H9 (cell line): Measurements from ENCODE around the gene TRIM10. TPM values are rescaled to one million over a fixed set of nuclear protein-coding genes. Genes with fewer than 3 reads are reported as not detected.

ENCODE experiments used
- DNase-seq: peaks from one replicate; pipeline ENCODE4 v3.0.0-alpha.2; 2017
- H2AFZ ChIP-seq: one replicate; pipeline ENCODE4 v1.6.1; 2013; ENCODE audit warnings: mild to moderate bottlenecking, low read length, control low read depth, moderate library complexity
- H2AK5ac ChIP-seq: 2 replicates; pipeline ENCODE4 v1.6.1; 2013; ENCODE audit warnings: low read length, control low read depth, mixed read lengths; ENCODE audit not compliant: insufficient read length
- H2BK120ac ChIP-seq: one replicate; pipeline ENCODE4 v1.6.1; 2013; ENCODE audit warnings: low read depth, mild to moderate bottlenecking, low read length, control low read depth, inconsistent platforms; ENCODE audit not compliant: poor library complexity, severe bottlenecking
- H2BK12ac ChIP-seq: 2 replicates; pipeline ENCODE4 v1.6.1; 2013; ENCODE audit warnings: low read length, control low read depth, mixed read lengths, low read depth; ENCODE audit not compliant: insufficient read length
- H2BK15ac ChIP-seq: 2 replicates; pipeline ENCODE4 v1.6.1; 2013; ENCODE audit warnings: low read depth, low read length, control low read depth
- H2BK20ac ChIP-seq: one replicate; pipeline ENCODE4 v1.6.1; 2013; ENCODE audit warnings: low read depth, mild to moderate bottlenecking, low read length, control low read depth, inconsistent platforms; ENCODE audit not compliant: poor library complexity, severe bottlenecking
- H2BK5ac ChIP-seq: 2 replicates; pipeline ENCODE4 v1.6.1; 2013; ENCODE audit warnings: low read length, control low read depth, mixed read lengths; ENCODE audit not compliant: insufficient read length
- H3K14ac ChIP-seq: 2 replicates; pipeline ENCODE4 v1.6.1; 2013; ENCODE audit warnings: low read length, control low read depth; ENCODE audit not compliant: insufficient read depth
- H3K18ac ChIP-seq: 2 replicates; pipeline ENCODE4 v1.6.1; 2013; ENCODE audit warnings: low read depth, mild to moderate bottlenecking, mixed read lengths, low read length, control low read depth; ENCODE audit not compliant: insufficient read length
- H3K23ac ChIP-seq: 2 replicates; pipeline ENCODE4 v1.6.1; 2013; ENCODE audit warnings: low read length, control low read depth, mixed read lengths, low read depth; ENCODE audit not compliant: insufficient read length
- H3K23me2 ChIP-seq: 2 replicates; pipeline ENCODE4 v1.6.1; 2013; ENCODE audit warnings: low read depth, mild to moderate bottlenecking, mixed read lengths, low read length, control low read depth; ENCODE audit not compliant: insufficient read length, poor library complexity, severe bottlenecking
- H3K27ac ChIP-seq: 2 replicates; pipeline ENCODE4 v1.5.1; 2013; ENCODE audit warnings: low read length, control low read depth, mixed read lengths, low read depth; ENCODE audit not compliant: insufficient read length
- H3K27me3 ChIP-seq: 2 replicates; pipeline ENCODE4 v1.6.1; 2013; ENCODE audit warnings: low read length, control low read depth, inconsistent platforms; ENCODE audit not compliant: insufficient read depth
- H3K4ac ChIP-seq: 2 replicates; pipeline ENCODE4 v1.6.1; 2013; ENCODE audit warnings: low read depth, mild to moderate bottlenecking, control low read depth, inconsistent platforms, low read length, moderate library complexity
- H3K4me1 ChIP-seq: 2 replicates; pipeline ENCODE4 v1.6.1; 2013; ENCODE audit warnings: low read length, control low read depth, inconsistent platforms; ENCODE audit not compliant: insufficient read depth
- H3K4me2 ChIP-seq: 2 replicates; pipeline ENCODE4 v1.6.1; 2013; ENCODE audit warnings: low read length, control low read depth, mixed read lengths; ENCODE audit not compliant: insufficient read length, insufficient read depth
- H3K56ac ChIP-seq: 2 replicates; pipeline ENCODE4 v1.6.1; 2013; ENCODE audit warnings: low read depth, mild to moderate bottlenecking, mixed read lengths, low read length, control low read depth; ENCODE audit not compliant: insufficient read length
- H3K79me1 ChIP-seq: 2 replicates; pipeline ENCODE4 v1.6.1; 2013; ENCODE audit warnings: low read depth, mild to moderate bottlenecking, moderate library complexity, low read length, control low read depth, inconsistent platforms; ENCODE audit not compliant: insufficient read depth, poor library complexity, severe bottlenecking
- H3K79me2 ChIP-seq: 2 replicates; pipeline ENCODE4 v1.6.1; 2013; ENCODE audit warnings: low read length, control low read depth, inconsistent platforms; ENCODE audit not compliant: insufficient read depth
- H3K9ac ChIP-seq: 2 replicates; pipeline ENCODE4 v1.6.1; 2013; ENCODE audit warnings: low read length, control low read depth, mixed read lengths; ENCODE audit not compliant: insufficient read length; ENCODE audit errors: extremely low read depth
- H3K9me3 ChIP-seq: one replicate; pipeline ENCODE4 v1.6.1; 2013; ENCODE audit warnings: low read depth, low read length, inconsistent platforms; ENCODE audit not compliant: control insufficient read depth
- H3T11ph ChIP-seq: one replicate; pipeline ENCODE4 v1.6.1; 2013; ENCODE audit warnings: mild to moderate bottlenecking, low read length, control low read depth, inconsistent platforms
- H4K20me1 ChIP-seq: one replicate; pipeline ENCODE4 v1.6.1; 2013; ENCODE audit not compliant: control insufficient read depth, insufficient read length, insufficient read depth
- H4K5ac ChIP-seq: 2 replicates; pipeline ENCODE4 v1.6.1; 2013; ENCODE audit warnings: low read depth, mild to moderate bottlenecking, mixed read lengths, low read length, control low read depth; ENCODE audit not compliant: insufficient read length
- H4K8ac ChIP-seq: replicated peaks from 2 replicates; pipeline ENCODE4 v1.6.1; 2013; ENCODE audit warnings: low read length, control low read depth, mixed read lengths, low read depth; ENCODE audit not compliant: insufficient read length
- H4K91ac ChIP-seq: 2 replicates; pipeline ENCODE4 v1.6.1; 2013; ENCODE audit warnings: low read depth, mild to moderate bottlenecking, moderate library complexity, mixed read lengths, low read length, control low read depth; ENCODE audit not compliant: insufficient read length
- H3K27ac Mint-ChIP-seq, 3 experiments: 2 replicates in 2 of 3; 3 replicates in 1 of 3; pipeline ENCODE4 v1.8.0; 2020 to 2021; ENCODE audit warnings: mixed read lengths in 3 of 3, mild to moderate bottlenecking in 1 of 3, moderate library complexity in 1 of 3
- H3K27me3 Mint-ChIP-seq: 2 replicates; pipeline ENCODE4 v1.8.0; 2021; ENCODE audit warnings: low read depth, mild to moderate bottlenecking, moderate library complexity, mixed read lengths
- H3K36me3 Mint-ChIP-seq, 3 experiments: 2 replicates in 2 of 3; 3 replicates in 1 of 3; pipeline ENCODE4 v1.8.0; 2020 to 2021; ENCODE audit warnings: low read depth in 3 of 3, mixed read lengths in 3 of 3; ENCODE audit not compliant: insufficient read depth in 1 of 3
- H3K4me1 Mint-ChIP-seq, 2 experiments: 2 replicates each; pipeline ENCODE4 v1.8.0; 2020; ENCODE audit warnings: mixed read lengths in 2 of 2
- H3K4me3 Mint-ChIP-seq, 2 experiments: 2 replicates in 1 of 2; 3 replicates in 1 of 2; pipeline ENCODE4 v1.8.0; 2020 to 2021; ENCODE audit warnings: mild to moderate bottlenecking in 2 of 2, mixed read lengths in 2 of 2, moderate library complexity in 1 of 2
- H3K9me3 Mint-ChIP-seq, 2 experiments: 2 replicates in 1 of 2; 3 replicates in 1 of 2; pipeline ENCODE4 v1.8.0; 2020; ENCODE audit warnings: mild to moderate bottlenecking in 2 of 2, mixed read lengths in 2 of 2, moderate library complexity in 1 of 2
- WGBS: extraction: QIAGEN DNeasy Blood & Tissue Kit; methylation state at CpG from one replicate; pipeline ENCODE4 v1.1.7; 2013; ENCODE audit warnings: missing lambda C conversion rate, low lambda C conversion rate, mixed read lengths; ENCODE audit not compliant: insufficient read length; ENCODE audit errors: extremely low coverage; 5-methylcytosine and 5-hydroxymethylcytosine counted together
- total RNA-seq: library from RNA; stranded (reverse); gene quantifications from 2 replicates; pipeline ENCODE4 v1.2.1, GENCODE V29; 2021
- TF ChIP-seq, protein P1 (sequence below): fragments of 200-600 bp; sonication (generic); conservative IDR thresholded peaks from 3 replicates; pipeline ENCODE4 v1.8.0; 2021; ENCODE audit warnings: antibody characterized with exemption, mild to moderate bottlenecking

Gene TRIM10
- total RNA-seq, 1 experiment from 2014 or later: 0.07 TPM

DNA sequence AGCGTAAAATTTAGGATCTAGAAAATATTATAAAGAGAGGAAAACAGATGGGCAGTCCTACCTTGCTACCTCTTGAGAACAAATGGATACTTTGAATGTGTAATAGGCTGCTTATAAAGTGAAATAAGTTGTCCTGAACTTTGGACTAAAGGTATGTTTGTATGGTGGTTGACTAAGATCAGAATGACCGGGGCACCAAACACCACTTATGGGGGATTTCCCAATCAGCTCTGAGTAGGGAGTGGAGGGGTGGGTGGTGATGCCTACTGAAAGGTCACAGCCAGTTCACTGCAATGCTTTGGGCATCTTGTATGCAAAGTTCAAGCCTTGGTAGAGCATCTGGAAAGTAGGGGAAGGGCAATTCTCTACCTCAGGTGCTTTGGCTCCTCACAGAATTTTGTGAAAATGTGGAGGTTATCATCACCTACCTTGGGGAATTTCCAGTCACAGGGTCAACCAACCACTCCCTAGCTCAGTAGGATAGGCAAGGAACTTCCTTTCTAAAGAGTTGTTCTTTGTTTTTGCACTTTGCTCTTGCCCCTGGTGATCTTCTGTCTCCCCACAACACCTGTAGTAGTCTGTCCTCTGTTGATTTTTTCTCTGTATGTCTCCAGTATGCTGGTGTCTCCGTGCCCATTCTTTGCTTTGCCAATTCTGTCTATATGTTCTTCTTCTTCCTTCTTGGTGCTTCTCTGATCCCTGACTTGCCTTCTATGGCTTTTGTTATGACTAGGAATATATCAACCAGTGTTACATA is 47.8 kb downstream of the TRIM10 start, which contains the start of gene TRIM31:
TRIM31 (minus strand) TSS at position 88 of the 757 bp plus-strand sequence. CDS start 285 bp downstream, outside the sequence.
- H3K23ac ChIP-seq: no peak within 1 kb of the TSS
- H3K27me3 ChIP-seq: no peaks in the 10 kb centered on the region; the same call in 1 of the 2 replicates
- H4K91ac ChIP-seq: no peak within 1 kb of the TSS
- Mint-ChIP-seq H3K27ac (no peak within 1 kb of the TSS), H3K4me1 (no peaks in the 10 kb centered on the region), H3K27me3 (peaks cover 64% of the 10 kb centered on the region), H3K9me3 (no peaks in the 10 kb centered on the region), H3K4me3 (no peak within 1 kb of the TSS), H3K36me3 (no peaks in the 10 kb centered on the region)
- no peaks in the 10 kb centered on the region for H3K9me3 ChIP-seq
- H3K18ac ChIP-seq: no peak within 1 kb of the TSS
- no peaks in the 10 kb centered on the region for H4K20me1 ChIP-seq
- H2AK5ac ChIP-seq: no peak within 1 kb of the TSS
- no peak within 1 kb of the TSS for H3K56ac ChIP-seq
- TF ChIP-seq, protein P1, sequence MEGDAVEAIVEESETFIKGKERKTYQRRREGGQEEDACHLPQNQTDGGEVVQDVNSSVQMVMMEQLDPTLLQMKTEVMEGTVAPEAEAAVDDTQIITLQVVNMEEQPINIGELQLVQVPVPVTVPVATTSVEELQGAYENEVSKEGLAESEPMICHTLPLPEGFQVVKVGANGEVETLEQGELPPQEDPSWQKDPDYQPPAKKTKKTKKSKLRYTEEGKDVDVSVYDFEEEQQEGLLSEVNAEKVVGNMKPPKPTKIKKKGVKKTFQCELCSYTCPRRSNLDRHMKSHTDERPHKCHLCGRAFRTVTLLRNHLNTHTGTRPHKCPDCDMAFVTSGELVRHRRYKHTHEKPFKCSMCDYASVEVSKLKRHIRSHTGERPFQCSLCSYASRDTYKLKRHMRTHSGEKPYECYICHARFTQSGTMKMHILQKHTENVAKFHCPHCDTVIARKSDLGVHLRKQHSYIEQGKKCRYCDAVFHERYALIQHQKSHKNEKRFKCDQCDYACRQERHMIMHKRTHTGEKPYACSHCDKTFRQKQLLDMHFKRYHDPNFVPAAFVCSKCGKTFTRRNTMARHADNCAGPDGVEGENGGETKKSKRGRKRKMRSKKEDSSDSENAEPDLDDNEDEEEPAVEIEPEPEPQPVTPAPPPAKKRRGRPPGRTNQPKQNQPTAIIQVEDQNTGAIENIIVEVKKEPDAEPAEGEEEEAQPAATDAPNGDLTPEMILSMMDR: no peak
- H2BK15ac ChIP-seq: no peak within 1 kb of the TSS
- H2BK120ac ChIP-seq: no peak within 1 kb of the TSS
- no peak within 1 kb of the TSS for H3K9ac ChIP-seq
- H4K8ac ChIP-seq: no peak within 1 kb of the TSS
- H3K4me2 ChIP-seq: no peak within 1 kb of the TSS
- H2BK12ac ChIP-seq: no peak within 1 kb of the TSS
- no peak within 1 kb of the TSS for H3K4ac ChIP-seq
- no peaks in the 10 kb centered on the region for H3K79me1 ChIP-seq
- no peak within 1 kb of the TSS for H2BK20ac ChIP-seq
- no peaks in the 10 kb centered on the region for H3K4me1 ChIP-seq
- 0 out of 2 replicates have a peak, but pooled peaks cover 2% of the 10 kb centered on the region for H3K79me2 ChIP-seq
- WGBS: 100% methylated on average over 1 of the region's 3 CpGs
- no peak within 1 kb of the TSS for H2BK5ac ChIP-seq
- H3K14ac ChIP-seq: no peak within 1 kb of the TSS
- H4K5ac ChIP-seq: no peak within 1 kb of the TSS
- H3K27ac ChIP-seq: no peak within 1 kb of the TSS
- H3T11ph ChIP-seq: no peak within 1 kb of the TSS
- H2AFZ ChIP-seq: no peak within 1 kb of the TSS
- no peaks in the 10 kb centered on the region for H3K23me2 ChIP-seq
- no peak for DNase-seq
